HG03442 (cell line): ENCODE results near the gene CCDC142.
A peak's percentile ranks its signal among the peaks of the same experiment; 100 is the strongest.
"Not testable (repeated sequence)": the region's sequence is repeated elsewhere in the genome, so short reads cannot be mapped to it uniquely, and the experiment has no call there.

Experiments
- ATAC-seq: cut with Tn5 transposase; IDR thresholded peaks from one replicate; pipeline ENCODE4 v1.9.1; 2021; ENCODE audit warnings: mild to moderate bottlenecking, moderate library complexity; ENCODE audit not compliant: unreplicated experiment

CCDC142 gene

DNA sequence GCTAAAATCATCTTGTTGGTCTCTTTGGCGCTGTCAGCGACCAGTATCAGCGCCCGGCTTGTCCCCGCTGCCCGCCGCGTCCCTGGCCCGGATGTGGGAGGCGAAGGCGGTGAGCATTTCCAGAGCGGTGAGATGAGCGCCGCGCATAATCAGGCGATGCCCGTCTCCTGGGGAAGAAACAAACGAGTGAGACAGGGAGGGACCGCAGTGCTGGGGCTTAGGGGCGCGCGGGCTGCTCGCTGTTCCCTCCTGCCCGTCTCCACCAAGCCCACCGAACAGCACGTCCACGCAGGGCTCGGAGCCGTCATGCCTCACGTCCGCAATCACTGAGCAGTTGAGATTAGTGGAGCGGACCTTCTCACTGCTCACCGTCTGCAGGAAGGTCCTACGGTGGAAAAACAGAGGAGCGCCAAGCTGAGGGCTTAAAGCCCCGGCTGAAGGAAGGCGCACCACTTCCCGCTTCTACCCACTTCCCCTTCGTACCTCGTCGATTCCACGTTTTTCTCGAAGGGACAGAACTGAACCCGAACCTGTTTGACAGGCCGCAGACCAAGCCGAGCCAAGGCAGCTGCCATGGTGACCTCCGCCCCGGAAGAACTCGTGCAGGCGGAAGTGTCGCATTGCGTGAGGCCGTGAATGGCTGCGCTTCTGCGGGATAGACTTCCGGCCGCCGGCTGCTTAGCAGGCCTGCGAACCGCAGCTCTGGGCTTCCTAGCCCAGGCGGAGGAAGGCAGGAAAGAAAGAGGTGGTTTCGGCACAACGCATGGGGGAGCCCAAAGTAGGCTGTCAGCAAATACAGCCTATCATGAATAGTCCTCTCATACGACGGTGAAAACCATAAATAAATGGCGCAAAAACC is 10.5 kb downstream of the CCDC142 start, which contains the start of gene MRPL53:
Gene MRPL53, minus strand, starts transcription at position 595 of the 859 bp plus-strand sequence. Its CDS starts 20 bp downstream, at position 575.
- peak; percentile 79 for ATAC-seq

DNA sequence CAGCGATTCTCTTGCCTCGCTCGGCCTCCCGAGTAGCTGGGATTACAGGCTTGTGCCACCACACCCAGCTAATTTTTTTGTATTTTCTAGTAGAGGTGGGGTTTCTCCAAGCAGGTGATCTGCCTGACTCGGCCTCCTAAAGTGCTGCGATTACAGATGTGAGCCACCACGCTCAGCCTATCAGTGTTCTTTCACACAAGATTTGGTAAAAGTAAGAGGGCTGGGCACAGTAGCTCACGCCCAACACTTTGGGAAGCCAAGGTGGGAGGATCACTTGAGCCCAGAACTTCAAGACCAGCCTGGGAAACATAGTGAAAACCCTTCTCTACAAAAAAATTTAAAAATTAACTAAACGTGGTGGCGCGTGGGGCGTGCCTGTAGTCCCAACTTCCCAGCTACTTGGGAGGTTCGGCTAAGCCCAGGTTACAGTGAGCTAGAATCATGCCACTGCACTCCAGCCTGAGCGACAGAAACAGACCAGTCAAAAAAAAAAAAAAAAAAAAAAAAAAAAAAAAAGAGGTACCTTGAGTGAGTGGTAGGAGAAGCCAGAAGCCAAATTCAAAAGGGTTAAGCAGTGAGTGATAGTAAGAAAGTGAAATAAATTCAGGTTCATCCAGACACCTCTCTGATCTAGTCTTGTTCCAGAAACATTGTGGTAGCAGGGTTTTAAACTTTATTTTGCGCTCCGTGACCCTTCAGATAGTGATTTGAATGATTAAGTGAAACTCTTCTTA is 11.3 kb downstream of the CCDC142 start:
- ATAC-seq: no peak

DNA sequence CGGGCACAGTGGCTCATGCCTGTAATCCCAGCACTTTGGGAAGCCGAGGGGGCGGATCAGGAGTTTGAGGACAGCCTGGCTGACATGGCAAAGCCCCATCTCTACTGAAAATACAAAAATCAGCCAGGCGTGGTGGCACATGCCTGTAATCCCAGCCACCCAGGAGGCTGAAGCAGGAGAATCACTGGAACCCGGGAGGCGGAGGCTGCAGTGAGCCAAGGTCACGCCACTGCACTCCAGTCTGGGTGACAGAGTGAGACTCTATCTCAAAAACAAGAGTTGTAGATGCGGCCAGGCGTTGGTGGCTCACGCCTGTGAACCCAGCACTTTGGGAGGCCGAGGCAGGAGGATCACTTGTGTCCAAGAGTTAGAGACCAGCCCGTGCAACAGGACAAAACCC is 12.1 kb downstream of the CCDC142 start:
- ATAC-seq: not testable (repeated sequence)

DNA sequence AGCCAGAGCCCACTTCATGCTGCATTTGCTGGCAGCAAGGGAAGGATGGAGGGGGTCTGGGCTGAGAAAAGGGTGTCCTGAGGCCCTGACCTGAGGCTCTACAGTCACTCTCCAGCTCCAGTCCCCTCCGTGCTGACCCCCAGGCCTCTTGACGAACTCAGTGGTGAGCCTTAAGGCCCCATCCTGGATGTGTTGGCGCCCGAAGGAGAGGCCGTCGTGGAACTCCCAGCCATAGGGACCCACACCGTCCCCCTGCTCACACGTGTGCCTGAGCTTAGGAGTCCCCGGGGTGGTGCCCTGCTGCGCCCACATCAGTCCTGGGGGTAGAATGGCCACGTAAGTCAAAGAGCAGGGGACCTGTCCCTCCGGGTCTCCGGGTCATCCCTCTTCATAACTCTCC is 18.4 kb downstream of the CCDC142 start:
- no peak for ATAC-seq

DNA sequence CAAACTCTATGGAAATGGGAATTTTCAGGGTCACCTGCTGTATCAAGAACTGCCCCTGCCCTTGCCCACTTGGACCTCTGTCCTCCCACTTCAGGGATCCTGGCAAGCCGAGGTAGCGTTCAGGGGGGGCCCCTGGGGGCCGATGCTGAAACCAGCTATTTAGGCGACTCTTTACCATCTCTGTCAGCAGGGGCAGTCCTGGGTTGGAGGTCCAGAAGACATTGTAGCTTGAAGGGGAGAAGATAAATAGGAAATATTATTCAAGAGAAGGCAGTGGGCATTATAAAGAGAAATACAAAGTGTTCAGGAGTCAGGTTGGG is 20.1 kb downstream of the CCDC142 start:
- ATAC-seq: no peak

DNA sequence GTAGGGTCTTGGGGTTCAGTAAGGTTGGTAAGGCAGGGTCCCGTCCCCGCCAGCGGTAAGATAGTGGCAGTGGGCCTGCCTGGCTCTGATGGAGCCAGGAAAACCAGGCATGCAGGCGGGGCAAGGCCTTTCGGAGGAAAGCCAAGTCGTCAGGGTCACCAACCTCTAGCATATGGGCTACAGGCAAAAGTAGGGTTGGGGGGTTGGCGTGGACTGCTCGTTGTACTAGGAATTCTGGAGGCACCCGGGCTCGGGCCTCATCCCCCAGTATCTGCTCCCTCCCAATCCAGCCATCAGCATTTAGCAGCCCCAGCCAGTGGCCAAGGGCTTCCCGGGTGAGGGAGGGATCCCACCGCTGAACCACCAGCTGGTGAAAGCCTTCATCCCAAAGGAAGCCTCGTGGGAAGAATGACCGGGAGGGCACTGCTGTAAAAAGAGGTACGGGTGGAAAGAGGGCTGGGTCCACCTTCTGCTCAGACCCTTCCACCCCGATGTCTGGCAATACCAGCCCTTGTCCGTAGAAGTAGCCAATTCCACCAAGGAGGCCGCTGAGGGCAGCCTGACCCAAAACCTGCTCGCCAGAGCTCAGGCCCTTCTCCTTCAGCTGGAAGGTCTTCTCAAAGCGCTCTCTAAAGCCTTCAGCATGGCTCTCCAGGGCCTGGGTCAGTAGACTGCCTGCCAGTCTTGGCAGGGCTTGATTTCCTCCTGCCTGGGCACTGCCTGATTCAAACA is 20.6 kb downstream of the CCDC142 start:
- no peak for ATAC-seq

DNA sequence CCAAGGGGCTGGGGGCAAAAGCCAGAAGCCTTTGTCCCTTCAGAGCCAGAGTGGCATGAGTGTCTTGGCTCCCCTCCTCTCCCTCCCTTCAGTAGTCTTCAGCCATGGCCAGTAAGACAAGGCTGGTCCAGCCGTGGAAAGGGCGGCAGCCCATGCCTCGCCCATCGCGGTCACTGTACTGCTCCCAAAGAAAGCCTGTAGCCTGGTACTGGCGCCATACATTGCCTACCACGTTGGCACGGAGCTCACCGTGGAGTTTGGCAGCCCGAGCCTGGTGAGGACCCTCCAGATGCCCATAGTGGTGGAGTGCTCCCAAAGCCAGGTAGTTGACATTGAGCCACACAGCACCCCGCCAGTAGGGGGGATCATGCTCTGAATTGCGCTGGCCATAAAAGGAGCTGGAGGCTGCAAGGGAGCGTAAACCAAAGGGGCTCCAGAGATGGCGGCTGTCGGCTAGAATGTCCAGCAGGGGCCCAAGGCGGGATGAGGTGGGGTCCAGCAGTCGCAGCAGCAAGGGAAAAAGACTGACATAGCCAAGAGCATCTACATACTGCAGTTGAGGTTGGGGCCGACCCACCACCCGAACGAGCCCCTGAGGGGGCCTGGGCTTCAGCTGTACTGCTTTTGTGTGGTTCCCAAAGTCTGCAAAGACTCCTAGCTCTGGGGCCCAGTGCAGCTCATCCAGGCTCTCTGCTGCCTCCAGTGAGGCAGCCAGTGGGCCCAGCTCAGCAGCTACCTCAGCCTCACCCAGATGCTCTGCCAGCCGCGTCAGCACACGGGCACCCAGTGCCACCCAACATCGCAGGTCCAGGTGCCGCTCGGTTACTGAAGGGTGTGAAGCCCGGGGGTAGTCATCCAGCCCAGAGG is 21.4 kb downstream of the CCDC142 start:
- no peak for ATAC-seq

DNA sequence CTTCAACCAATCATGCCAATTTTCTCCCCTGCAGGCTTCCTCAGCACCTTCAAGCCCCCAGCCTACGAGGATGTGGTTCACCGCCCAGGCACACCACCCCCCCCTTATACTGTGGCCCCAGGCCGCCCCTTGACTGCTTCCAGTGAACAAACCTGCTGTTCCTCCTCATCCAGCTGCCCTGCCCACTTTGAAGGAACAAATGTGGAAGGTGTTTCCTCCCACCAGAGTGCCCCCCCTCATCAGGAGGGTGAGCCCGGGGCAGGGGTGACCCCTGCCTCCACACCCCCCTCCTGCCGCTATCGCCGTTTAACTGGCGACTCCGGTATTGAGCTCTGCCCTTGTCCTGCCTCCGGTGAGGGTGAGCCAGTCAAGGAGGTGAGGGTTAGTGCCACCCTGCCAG is 22.6 kb downstream of the CCDC142 start:
- not testable (repeated sequence) for ATAC-seq

DNA sequence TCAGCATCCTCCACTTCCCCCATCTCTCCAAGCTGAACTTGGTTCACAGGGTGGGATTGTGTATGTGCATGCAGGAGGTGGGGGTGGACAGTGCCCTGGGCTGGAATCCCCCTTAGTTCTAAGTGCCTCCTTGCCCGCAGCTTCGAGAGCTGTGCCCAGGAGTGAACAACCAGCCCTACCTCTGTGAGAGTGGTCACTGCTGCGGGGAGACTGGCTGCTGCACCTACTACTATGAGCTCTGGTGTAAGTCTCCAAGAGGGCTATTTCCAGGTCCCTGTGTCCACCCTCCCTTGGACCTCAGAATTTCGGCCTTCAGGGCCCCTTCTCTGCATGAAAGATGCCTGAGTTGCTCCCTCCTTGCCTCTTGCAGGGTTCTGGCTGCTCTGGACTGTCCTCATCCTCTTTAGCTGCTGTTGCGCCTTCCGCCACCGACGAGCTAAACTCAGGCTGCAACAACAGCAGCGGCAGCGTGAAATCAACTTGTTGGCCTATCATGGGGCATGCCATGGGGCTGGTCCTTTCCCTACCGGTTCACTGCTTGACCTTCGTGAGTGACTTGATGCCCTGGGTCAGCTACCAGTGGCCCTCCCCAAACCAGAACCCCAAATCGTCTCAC is 23.2 kb downstream of the CCDC142 start:
- ATAC-seq: not testable (repeated sequence)

DNA sequence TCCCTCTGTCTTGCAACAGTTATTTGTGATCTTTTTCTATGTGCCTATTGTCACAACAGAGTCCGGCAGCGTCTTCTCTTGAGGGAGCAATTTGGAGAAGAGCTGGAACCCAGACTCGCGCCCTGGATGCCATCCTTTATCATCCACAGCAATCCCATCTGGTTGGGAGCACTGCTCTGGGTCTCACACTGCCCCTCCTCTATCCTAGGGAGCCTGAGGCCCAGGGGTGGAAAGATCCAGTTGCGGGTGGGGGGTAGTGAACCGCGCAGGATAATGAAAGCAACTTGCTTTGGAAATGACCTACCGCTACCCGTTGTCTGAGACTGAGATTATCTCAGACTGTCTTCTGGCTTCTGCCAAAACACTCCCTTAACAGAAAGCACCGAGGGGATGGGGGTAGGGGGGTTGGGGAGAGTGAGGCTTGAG is 23.8 kb downstream of the CCDC142 start:
- no peak for ATAC-seq

DNA sequence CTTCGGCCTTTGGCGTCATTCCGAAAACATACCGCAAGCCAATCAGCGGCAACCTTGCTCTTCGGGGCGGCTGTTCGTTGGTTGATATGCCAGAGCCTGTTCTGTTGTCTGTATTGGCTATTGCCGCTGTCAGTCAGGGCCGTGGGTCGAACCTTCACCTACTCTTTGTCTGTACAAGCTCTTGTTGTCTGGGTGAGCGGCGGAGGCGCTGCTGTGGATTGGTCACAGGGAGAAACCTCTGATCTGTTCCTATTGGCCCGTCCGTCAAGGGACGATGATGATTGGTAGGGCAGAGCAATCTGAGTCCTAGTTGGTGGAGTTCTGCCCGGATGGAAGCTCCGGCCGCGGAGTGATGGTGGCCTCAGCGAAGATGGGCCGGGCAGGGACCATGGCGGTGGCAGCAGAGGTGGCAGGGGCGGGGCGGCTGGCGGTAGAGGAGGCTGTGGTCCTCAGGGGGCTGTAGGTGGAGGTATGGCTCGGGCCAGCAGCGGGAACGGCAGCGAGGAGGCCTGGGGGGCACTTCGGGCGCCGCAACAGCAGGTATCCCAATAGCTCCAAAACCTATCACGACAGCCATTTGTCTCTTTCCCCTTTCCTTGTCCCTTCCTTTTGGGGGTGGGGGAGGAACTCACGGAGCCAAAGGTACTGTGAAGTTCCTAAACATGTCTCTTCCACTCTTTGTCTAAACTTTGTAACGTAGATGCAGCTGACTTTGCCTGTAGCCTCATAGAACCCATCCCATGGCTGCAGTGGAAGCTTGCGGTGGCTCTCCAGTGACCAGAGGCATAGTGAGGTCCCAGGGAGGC is 24.5 kb downstream of the CCDC142 start, which contains the start of gene WBP1:
Gene WBP1, plus strand, starts transcription at position 307 of the 806 bp plus-strand sequence. Its CDS starts 165 bp downstream, at position 472.
- peak; percentile 80 for ATAC-seq

DNA sequence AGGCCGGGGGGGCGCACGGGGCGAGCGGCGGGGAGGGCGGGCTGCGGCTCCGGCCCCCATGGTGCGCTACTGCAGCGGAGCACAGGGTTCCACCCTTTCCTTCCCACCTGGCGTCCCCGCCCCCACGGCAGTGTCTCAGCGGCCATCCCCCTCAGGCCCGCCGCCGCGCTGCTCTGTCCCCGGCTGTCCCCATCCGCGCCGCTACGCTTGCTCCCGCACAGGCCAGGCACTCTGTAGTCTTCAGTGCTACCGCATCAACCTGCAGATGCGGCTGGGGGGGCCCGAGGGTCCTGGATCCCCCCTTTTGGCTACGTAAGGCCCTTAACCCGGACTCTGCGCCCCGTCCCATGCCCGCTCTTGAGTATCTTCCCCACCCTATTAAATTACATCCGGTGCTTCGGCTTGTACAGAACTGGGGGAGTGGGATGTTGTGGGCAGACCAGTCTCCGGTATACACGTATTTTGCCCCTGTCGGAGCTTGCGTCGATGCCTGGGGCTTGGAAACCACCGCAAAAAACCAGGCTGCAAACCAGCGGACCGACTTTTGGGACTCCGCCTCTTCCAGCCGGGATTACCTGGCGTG is 25.2 kb downstream of the CCDC142 start:
- ATAC-seq: peak; percentile 25

DNA sequence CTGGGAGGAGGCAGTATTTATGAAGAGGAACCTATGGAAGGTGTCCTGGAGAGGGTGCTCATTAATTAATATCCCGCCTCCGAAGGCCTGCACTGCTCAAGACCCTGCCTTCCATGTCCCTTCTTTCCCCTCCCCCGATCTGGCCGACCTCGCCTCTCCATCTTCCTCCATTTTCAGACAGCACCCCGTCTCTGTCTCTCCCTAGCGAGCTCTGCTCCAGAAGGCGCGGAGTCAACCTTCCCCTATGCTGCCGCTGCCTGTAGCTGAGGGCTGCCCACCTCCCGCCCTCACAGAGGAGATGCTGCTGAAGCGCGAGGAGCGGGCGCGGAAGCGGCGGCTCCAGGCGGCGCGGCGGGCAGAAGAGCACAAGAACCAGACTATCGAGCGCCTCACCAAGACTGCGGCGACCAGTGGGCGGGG is 25.7 kb downstream of the CCDC142 start:
- ATAC-seq: no peak

DNA sequence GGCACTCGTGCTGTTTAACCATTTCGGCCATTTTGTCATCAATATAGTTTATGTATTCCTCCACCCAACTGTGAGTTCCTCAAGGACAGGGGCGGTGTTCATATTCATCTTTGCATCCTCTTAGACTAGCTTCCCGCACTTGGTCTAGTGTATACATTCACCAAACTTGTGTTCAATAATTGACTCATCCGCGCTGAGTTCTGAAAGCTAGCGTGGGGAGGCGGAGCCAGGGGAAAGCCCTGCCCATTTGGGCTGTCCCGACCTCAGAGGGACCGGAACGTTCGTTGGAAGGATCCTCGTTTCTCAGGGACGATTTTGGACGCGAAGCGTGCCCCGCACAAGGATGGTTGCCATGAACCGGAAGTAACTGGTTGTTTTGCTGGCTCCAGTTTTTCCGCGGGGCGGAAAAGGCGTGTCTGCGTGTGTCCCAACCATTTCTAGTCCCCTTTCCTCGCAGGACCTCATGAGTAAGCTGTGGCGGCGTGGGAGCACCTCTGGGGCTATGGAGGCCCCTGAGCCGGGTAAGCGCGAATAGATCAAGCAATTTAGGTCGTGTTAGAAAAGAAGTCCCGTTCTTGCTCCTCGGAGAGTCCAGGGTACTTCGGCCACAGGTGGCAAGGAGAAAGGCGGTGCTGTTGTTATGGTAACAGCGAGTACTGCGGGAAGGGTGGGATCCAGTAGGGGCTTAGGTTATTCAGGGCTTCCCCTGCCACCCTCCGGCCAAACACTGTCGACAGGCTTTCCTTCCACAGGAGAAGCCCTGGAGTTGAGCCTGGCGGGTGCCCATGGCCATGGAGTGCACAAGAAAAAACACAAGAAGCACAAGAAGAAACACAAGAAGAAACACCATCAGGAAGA is 27.9 kb downstream of the CCDC142 start, which contains the start of gene INO80B:
Gene INO80B, plus strand, starts transcription at position 434 of the 858 bp plus-strand sequence. Its CDS starts 30 bp downstream, at position 464.
- peak; percentile 41 for ATAC-seq

DNA sequence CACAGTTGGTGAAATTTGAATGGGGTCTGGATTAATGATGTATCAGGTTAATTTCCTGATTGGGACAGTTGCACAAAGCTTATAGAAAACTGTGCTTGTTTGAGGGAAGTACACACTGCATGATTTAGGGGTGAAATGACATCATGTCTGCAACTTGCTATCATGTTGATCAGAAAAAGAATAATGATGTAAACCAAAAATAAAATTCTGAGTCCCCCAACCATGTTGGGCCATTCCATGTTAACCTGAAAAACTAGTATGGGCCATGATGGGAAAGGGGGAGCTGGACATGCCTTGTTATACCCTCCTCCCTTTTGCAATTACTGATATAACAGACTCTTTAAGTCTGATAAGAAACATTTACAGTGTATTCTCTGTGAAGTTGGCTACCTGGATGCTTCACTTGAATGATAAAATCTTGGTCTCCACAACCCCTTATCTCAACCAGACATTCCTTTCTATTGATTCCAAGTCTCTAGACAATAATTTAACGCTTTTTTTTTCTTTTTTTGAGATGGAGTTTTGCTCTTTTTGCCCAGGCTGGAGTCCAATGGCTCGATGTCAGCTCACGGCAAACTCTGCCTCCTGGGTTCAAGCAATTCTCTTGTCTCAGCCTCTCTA is 32.1 kb downstream of the CCDC142 start:
- ATAC-seq: no peak

DNA sequence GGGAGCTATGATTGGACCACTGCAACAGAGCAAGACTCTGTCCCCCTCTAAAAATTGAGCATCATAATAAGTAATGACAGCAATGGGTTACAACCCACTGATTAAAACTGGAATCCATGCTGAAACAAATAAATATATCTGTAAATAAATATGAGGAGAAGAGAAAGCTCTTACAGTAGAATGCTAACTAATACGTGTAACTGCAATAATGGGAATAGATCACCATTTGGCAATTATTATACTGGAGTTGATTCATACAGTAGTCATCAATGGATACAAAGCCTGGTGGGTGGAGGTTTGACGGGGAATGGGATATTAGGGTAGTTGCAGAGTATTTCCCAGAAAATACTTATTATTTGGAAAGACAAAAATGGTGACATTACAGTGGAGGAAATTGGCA is 34.0 kb downstream of the CCDC142 start:
- ATAC-seq: no peak
